Osteoblast (primary cell): ENCODE results near the gene GAS5. TPM values are rescaled to one million over a fixed set of nuclear protein-coding genes. Genes with fewer than 3 reads are reported as not detected.

Source experiments
- DNase-seq: peaks from one replicate; pipeline ENCODE4 v3.0.0; 2011; ENCODE audit warnings: low spot score, mixed read lengths; ENCODE audit not compliant: insufficient read length; ENCODE audit errors: missing footprints
- H2AFZ ChIP-seq: 2 replicates; pipeline ENCODE4 v1.6.0; 2011; ENCODE audit warnings: mild to moderate bottlenecking, low read length
- H3K27ac ChIP-seq: 2 replicates; pipeline ENCODE4 v1.5.1; 2011; ENCODE audit warnings: mild to moderate bottlenecking, low read depth, low read length, moderate library complexity
- H3K27me3 ChIP-seq: 2 replicates; pipeline ENCODE4 v1.6.0; 2012; ENCODE audit warnings: mild to moderate bottlenecking, control low read depth, inconsistent platforms, low read length, moderate library complexity; ENCODE audit not compliant: insufficient read depth
- H3K36me3 ChIP-seq: 2 replicates; pipeline ENCODE4 v1.5.1; 2011; ENCODE audit warnings: mild to moderate bottlenecking, low read length, control low read depth, moderate library complexity; ENCODE audit not compliant: insufficient read depth
- H3K4me1 ChIP-seq: 2 replicates; pipeline ENCODE4 v1.5.1; 2011; ENCODE audit warnings: mild to moderate bottlenecking, low read length, control low read depth, moderate library complexity; ENCODE audit not compliant: insufficient read depth
- H3K4me2 ChIP-seq: 2 replicates; pipeline ENCODE4 v1.6.0; 2011; ENCODE audit warnings: mild to moderate bottlenecking, low read length; ENCODE audit not compliant: insufficient read depth
- H3K4me3 ChIP-seq: fragments of 200-600 bp; sonication (generic); 3 replicates; pipeline ENCODE4 v1.5.1; 2012; ENCODE audit warnings: mild to moderate bottlenecking, low read length, inconsistent platforms; ENCODE audit not compliant: insufficient read depth
- H3K79me2 ChIP-seq: 2 replicates; pipeline ENCODE4 v1.6.0; 2012; ENCODE audit warnings: mild to moderate bottlenecking, low read length, control low read depth, inconsistent platforms; ENCODE audit not compliant: insufficient read depth
- H3K9me3 ChIP-seq: 2 replicates; pipeline ENCODE4 v1.5.1; 2011; ENCODE audit warnings: low read depth, low read length, control low read depth
- H4K20me1 ChIP-seq: 2 replicates; pipeline ENCODE4 v1.6.0; 2012; ENCODE audit warnings: mild to moderate bottlenecking, low read length, control low read depth; ENCODE audit not compliant: insufficient read depth
- CTCF ChIP-seq: IDR thresholded peaks from 2 replicates; pipeline ENCODE4 v1.5.1; 2011; ENCODE audit warnings: mild to moderate bottlenecking, low read depth, low read length, moderate library complexity; ENCODE audit errors: extremely low read depth
- total RNA-seq: library from RNA; depleted of rRNA; stranded (reverse); fragments of >200 nt; gene quantifications from 2 replicates; pipeline ENCODE4 v1.2.3, GENCODE V29; 2012

Gene GAS5
- total RNA-seq, 1 donor: 220 TPM

- Histone ChIP-seq H3K4me3 (no peak overlapping the region), H3K79me2 (no peaks in the 10 kb centered on the region), H3K27ac (peak overlapping the region; percentile 27), H3K4me2 (no peak overlapping the region), H3K4me1 (peaks cover 11% of the 10 kb centered on the region), H3K27me3 (no peaks in the 10 kb centered on the region), H2AFZ (no peak overlapping the region), H3K9me3 (no peaks in the 10 kb centered on the region), H4K20me1 (no peaks in the 10 kb centered on the region), H3K36me3 (peaks cover 37% of the 10 kb centered on the region)
- no peak for DNase-seq
- no peak for TF ChIP-seq CTCF
These were observed 10.9 kb downstream of the GAS5 start for GRCh38 chr1:173856903-173857302.

GRCh38 chr1:173856014-173856413 lies 11.8 kb downstream of the GAS5 start:
- Histone ChIP-seq H3K4me2 (no peak overlapping the region), H3K4me3 (no peak overlapping the region), H3K4me1 (peaks cover 11% of the 10 kb centered on the region), H3K79me2 (no peaks in the 10 kb centered on the region), H4K20me1 (no peaks in the 10 kb centered on the region), H3K36me3 (peaks cover 40% of the 10 kb centered on the region), H3K27me3 (no peaks in the 10 kb centered on the region), H2AFZ (no peak overlapping the region), H3K9me3 (no peaks in the 10 kb centered on the region), H3K27ac (peak overlapping the region; percentile 14)
- no peak for DNase-seq
- TF ChIP-seq CTCF: no peak

- H3K79me2 ChIP-seq: no peaks in the 10 kb centered on the region
- H3K4me2 ChIP-seq: peak overlapping the region; percentile 5
- H3K4me1 ChIP-seq: peaks cover 11% of the 10 kb centered on the region
- no peaks in the 10 kb centered on the region for H4K20me1 ChIP-seq
- no peaks in the 10 kb centered on the region for H3K9me3 ChIP-seq
- peak overlapping the region; percentile 59 for H3K27ac ChIP-seq
- peak overlapping the region; percentile 13 for H2AFZ ChIP-seq
- peaks cover 40% of the 10 kb centered on the region for H3K36me3 ChIP-seq
- H3K4me3 ChIP-seq: no peak overlapping the region
- no peaks in the 10 kb centered on the region for H3K27me3 ChIP-seq
- no peak for TF ChIP-seq CTCF
- no peak for DNase-seq
These were observed 14.7 kb downstream of the GAS5 start for GRCh38 chr1:173853074-173853473.

- TF ChIP-seq CTCF: no peak
- Histone ChIP-seq H4K20me1 (no peaks in the 10 kb centered on the region), H3K79me2 (no peaks in the 10 kb centered on the region), H3K27me3 (no peaks in the 10 kb centered on the region), H2AFZ (no peak overlapping the region), H3K9me3 (no peaks in the 10 kb centered on the region), H3K4me2 (no peak overlapping the region), H3K4me1 (peaks cover 11% of the 10 kb centered on the region), H3K4me3 (no peak overlapping the region), H3K27ac (no peak overlapping the region), H3K36me3 (peaks cover 34% of the 10 kb centered on the region)
- no peak for DNase-seq
These were observed 15.7 kb downstream of the GAS5 start for GRCh38 chr1:173852105-173852504.
